ENCODE results near the gene SLCO3A1. TPM values are rescaled to one million over a fixed set of nuclear protein-coding genes. Genes with fewer than 3 reads are reported as not detected.

The SLCO3A1 gene
- total RNA-seq, 1 experiment from 2014 or later, result 9.1 TPM

DNA sequence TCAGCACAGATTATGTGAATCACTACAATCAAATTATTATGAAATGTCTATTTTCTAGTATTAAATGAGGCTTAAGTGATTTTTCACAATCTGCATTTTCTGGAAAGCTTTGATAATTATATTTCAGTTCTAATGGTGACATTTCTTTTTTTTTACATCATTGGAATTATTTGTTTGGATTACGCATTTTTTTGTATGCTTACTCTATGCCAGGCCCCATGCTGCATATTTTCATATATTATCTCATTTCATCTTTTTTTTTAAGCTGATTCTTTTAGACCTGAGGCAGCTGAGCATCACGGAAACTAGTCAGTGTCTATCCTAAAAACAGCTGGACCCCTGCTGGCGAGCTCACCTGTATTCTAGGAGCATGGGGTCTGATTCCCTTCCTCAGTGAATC, 31.1 kb downstream of the SLCO3A1 start (continued):
- TF ChIP-seq, protein P1, sequence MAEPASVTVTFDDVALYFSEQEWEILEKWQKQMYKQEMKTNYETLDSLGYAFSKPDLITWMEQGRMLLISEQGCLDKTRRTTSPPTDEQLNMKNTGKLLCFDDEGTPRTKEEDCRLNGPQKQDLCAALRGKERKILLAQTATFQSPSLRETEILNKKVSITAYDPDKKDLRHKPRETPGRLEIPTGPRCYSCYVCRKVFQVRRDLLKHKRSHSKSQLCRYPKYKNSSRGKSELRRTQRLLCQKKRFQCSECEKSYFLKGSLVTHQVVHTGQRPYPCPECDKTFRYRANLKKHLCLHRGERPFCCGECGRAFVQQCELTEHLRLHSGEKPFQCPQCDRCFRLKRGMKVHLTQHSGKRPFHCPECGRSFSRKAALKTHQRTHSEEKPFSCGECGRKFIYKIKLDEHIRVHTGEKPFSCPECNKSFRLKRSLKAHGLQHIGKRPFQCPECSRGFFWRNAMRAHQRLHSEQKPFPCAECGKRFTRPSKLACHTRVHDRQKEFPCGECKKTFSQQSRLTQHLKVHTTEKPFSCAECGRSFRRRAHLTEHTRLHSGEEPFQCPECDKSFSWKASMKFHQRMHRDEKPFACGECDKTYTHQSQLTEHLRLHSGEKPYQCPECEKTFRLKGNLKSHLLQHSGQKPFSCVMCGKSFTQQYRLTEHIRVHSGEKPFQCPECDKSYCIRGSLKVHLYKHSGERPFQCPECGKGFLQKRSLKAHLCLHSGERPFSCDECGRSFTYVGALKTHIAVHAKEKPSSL (CRISPR knock-in tag; conservative IDR thresholded peaks at IDR 0.05), result no peak
- no peak for TF ChIP-seq ATF1 (CRISPR knock-in tag; IDR thresholded peaks at IDR 0.05)
- no peak for TF ChIP-seq ETV6 (CRISPR knock-in tag; IDR thresholded peaks at IDR 0.05)
- TF ChIP-seq, protein P2, sequence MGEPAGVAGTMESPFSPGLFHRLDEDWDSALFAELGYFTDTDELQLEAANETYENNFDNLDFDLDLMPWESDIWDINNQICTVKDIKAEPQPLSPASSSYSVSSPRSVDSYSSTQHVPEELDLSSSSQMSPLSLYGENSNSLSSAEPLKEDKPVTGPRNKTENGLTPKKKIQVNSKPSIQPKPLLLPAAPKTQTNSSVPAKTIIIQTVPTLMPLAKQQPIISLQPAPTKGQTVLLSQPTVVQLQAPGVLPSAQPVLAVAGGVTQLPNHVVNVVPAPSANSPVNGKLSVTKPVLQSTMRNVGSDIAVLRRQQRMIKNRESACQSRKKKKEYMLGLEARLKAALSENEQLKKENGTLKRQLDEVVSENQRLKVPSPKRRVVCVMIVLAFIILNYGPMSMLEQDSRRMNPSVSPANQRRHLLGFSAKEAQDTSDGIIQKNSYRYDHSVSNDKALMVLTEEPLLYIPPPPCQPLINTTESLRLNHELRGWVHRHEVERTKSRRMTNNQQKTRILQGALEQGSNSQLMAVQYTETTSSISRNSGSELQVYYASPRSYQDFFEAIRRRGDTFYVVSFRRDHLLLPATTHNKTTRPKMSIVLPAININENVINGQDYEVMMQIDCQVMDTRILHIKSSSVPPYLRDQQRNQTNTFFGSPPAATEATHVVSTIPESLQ (CRISPR knock-in tag; IDR thresholded peaks at IDR 0.05), result no peak
- TF ChIP-seq TP53 (CRISPR knock-in tag; IDR thresholded peaks at IDR 0.05), result no peak
- TF ChIP-seq E2F4 (CRISPR knock-in tag; IDR thresholded peaks at IDR 0.05; ENCODE audit: borderline replicate concordance, low read depth), result no peak

DNA sequence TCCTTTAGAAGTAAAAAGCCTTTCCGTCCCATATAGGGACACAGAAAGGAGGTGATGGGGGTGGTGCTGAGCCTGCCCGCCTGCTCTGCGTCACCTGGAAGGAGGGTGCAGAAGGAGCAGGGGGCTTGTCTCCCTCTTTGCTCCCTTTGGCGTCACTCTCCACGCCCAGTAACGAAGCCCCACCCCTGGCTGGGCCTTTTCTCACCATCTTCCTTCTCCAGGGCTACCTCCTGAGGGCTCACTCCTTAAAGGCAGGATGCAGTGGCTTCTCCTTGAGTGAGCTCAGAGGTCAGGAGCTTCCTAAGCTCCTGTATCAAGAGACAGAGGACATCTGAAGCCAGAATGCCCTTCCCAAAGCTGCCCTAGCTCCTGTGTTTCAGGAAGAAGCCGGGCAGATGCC, 31.5 kb downstream of the SLCO3A1 start:
- CTCF ChIA-PET, result interaction anchor here (0.5 to 3.5 kb wide), 5 partner anchors 31 to 1932 kb away, joined by 3 to 14 read pairs (median 5); partner anchors contain the start of gene SLCO3A1
- DNase-seq (ENCODE audit: low spot score), result no peak
- no peak for TF ChIP-seq NR1H2 (CRISPR knock-in tag; IDR thresholded peaks at IDR 0.05)
- TF ChIP-seq RELA (CRISPR knock-in tag; IDR thresholded peaks at IDR 0.05; ENCODE audit: borderline replicate concordance), result no peak
- TF ChIP-seq USF1 (CRISPR knock-in tag; IDR thresholded peaks at IDR 0.05), result no peak
- TF ChIP-seq IRF2 (CRISPR knock-in tag; IDR thresholded peaks at IDR 0.05; ENCODE audit: borderline replicate concordance, low read depth), result no peak
- no peak for TF ChIP-seq KAT7 (CRISPR knock-in tag; IDR thresholded peaks at IDR 0.05; ENCODE audit: borderline replicate concordance)
- no peak for TF ChIP-seq EMX1 (CRISPR knock-in tag; IDR thresholded peaks at IDR 0.05)
- TF ChIP-seq, protein P3, sequence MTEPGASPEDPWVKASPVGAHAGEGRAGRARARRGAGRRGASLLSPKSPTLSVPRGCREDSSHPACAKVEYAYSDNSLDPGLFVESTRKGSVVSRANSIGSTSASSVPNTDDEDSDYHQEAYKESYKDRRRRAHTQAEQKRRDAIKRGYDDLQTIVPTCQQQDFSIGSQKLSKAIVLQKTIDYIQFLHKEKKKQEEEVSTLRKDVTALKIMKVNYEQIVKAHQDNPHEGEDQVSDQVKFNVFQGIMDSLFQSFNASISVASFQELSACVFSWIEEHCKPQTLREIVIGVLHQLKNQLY (CRISPR knock-in tag; IDR thresholded peaks at IDR 0.05), result no peak
- no peak for TF ChIP-seq CBFB (CRISPR knock-in tag; IDR thresholded peaks at IDR 0.05; ENCODE audit: low read depth)
- no peak for TF ChIP-seq JUN (CRISPR knock-in tag; IDR thresholded peaks at IDR 0.05)

DNA sequence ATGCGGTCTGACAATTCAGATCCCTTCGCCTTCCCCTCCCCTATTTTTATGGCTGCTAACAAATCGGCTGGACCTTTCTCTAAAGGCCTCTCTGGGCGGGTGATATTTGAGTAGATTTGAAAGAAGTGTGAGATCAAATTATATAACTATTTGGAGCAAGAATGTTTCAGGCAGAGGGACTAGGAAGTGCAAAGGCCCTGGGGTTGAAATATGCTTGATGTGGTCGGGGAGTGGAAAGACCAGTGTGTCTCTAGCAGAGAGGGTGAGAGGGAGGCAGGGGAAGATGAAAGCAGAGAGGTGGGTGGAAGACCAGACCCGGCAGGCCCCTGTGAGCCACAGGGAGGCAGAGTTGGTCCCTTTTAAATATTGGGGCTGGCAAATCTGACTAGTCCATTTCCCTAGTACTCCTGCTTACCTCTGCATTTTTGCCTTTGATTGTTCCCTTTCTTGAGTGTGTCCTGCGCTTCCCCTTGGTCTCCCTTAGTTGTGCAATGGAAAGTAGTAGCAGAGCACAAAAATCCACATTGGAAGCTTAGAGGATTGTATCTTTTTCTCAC, 32.3 kb downstream of the SLCO3A1 start:
- Mint-ChIP-seq H3K27ac (no peak overlapping the region), H3K36me3 (no peaks in the 10 kb centered on the region), H3K4me3 (no peak overlapping the region), H3K27me3 (ENCODE audit: low read depth) (no peaks in the 10 kb centered on the region), H3K9me3 (no peaks in the 10 kb centered on the region), H3K4me1 (peaks cover 56% of the 10 kb centered on the region)
- DNase-seq (ENCODE audit: low spot score) (no peak), ATAC-seq (peak; percentile 34)
- CTCF ChIA-PET, result interaction anchor here (0.9 to 3.5 kb wide), 6 partner anchors 30 to 192 kb away, joined by 3 to 14 read pairs (median 4); partner anchors contain the start of gene SLCO3A1
- POLR2A ChIA-PET, result no interaction called here
- TF ChIP-seq ZNF512 (CRISPR knock-in tag; IDR thresholded peaks at IDR 0.05; ENCODE audit: borderline replicate concordance), result no peak
- TF ChIP-seq ZNF281 (CRISPR knock-in tag; IDR thresholded peaks at IDR 0.05), result no peak
- TF ChIP-seq, protein P4, sequence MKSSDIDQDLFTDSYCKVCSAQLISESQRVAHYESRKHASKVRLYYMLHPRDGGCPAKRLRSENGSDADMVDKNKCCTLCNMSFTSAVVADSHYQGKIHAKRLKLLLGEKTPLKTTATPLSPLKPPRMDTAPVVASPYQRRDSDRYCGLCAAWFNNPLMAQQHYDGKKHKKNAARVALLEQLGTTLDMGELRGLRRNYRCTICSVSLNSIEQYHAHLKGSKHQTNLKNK (CRISPR knock-in tag; IDR thresholded peaks at IDR 0.05), result no peak
- TF ChIP-seq GTF2I (CRISPR knock-in tag; conservative IDR thresholded peaks at IDR 0.05), result 0 out of 2 replicates have a peak, but pooled peaks have one; percentile 30

More for the DNA sequence above, 31.5 kb downstream of the SLCO3A1 start:
- H3K4me3 Mint-ChIP-seq, result no peak overlapping the region
- H3K4me1 Mint-ChIP-seq, result peaks cover 60% of the 10 kb centered on the region
- POLR2A ChIA-PET, result no interaction called here
- H3K27ac Mint-ChIP-seq, result no peak overlapping the region
- H3K9me3 Mint-ChIP-seq, result no peaks in the 10 kb centered on the region
- no peaks in the 10 kb centered on the region for H3K36me3 Mint-ChIP-seq
- no peaks in the 10 kb centered on the region for H3K27me3 Mint-ChIP-seq (ENCODE audit: low read depth)
- ATAC-seq, result peak; percentile 43
